HG03558 (cell line): ENCODE measurements around the gene MDC1.

Experiments used
- ATAC-seq: cut with Tn5 transposase; IDR thresholded peaks from one replicate; pipeline ENCODE4 v1.9.1; 2021; ENCODE audit warnings: moderate number of reproducible peaks; ENCODE audit not compliant: unreplicated experiment; ENCODE audit errors: extremely low read depth

The MDC1 gene

DNA sequence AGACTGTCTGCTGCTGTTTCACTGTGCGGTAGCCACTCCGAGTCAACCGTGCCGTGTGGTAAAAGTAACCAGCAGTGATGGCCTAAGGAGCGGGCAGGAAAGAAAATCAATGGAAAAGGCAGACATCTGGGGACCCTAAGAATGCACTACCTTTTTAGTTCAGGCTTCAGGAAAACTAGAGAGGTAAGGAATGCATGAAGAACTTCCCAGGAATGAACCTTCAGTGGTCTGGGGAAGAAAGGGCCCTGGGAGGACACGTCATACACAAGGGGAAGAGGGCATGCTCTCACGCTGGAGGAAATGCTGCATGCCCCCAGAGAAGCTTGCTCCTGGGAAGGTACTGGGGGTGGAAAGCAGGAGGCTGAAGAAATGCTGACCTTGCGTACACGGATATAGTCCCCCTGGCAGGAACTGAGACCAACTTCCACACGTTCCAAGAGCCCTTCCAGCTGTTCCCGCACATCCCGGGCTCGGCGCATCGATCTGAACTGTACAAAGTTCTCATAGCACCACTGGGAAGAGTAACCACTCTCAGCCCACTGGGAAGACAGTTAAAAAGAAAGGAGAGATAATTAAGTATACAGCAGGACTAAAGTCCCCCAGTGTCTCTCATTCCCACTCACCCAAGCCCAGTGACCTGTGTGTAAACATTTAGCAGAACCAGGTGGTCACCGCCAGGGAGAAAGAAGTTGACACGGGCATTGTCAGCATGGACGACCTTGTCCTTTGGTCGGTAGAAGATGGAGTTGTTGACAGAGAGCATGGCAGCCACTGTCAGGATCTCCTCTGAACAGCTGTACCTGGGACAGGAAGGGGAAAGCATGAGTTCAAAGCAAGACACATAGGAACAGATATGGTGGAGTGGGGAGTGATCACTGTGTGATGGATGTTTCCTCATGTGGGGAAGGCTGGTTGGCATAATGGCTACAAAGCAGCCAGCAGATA, 62.0 kb downstream of the MDC1 start:
- no peak for ATAC-seq

DNA sequence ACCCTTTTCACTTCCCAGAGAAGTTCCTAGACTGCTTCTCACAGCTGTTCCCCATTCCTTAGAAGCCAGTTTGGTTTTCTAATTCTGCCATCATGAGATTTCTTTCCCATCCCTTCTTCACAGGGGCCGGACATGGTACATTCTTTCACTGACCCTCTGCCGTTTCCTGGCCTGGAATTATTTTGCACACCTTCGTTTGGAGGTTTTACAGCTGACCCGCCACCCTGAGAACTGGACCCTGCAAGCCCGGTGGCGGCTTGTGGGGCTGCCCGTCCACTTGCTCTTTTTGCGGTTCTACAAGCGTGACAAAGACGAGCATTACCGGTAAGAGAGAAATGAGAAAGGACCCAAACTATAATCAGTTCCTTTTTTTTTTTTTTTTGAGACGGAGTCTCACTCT, 65.9 kb downstream of the MDC1 start:
- no peak for ATAC-seq
